ENCODE results near the gene ENTPD1.

Gene ENTPD1

GRCh38 chr10:95809370-95810197 lies 53.6 kb downstream of the ENTPD1 start:
- TF ChIP-seq CTCF (IDR thresholded peaks at IDR 0.05; ENCODE audit: insufficient read depth, low read length, poor library complexity, severe bottlenecking), result no peak
- H3K27me3 ChIP-seq (replicated peaks; ENCODE audit: control insufficient read depth, insufficient read depth, low read length), result no peaks in the 10 kb centered on the region
- peaks cover 3% of the 10 kb centered on the region for H3K36me3 ChIP-seq (ENCODE audit: control insufficient read depth, insufficient read depth, low read length)
- no peak for DNase-seq (ENCODE audit: extremely low read depth, insufficient read length)
- H3K4me3 ChIP-seq (replicated peaks; ENCODE audit: low read depth, low read length), result no peak overlapping the region

GRCh38 chr10:95810198-95810976 lies 54.4 kb downstream of the ENTPD1 start:
- Histone ChIP-seq H3K27me3 (replicated peaks; ENCODE audit: control insufficient read depth, insufficient read depth, low read length) (no peaks in the 10 kb centered on the region), H3K36me3 (ENCODE audit: control insufficient read depth, insufficient read depth, low read length) (peaks cover 3% of the 10 kb centered on the region), H3K4me3 (replicated peaks; ENCODE audit: low read depth, low read length) (no peak overlapping the region)
- no peak for DNase-seq (ENCODE audit: extremely low read depth, insufficient read length)
- TF ChIP-seq CTCF (IDR thresholded peaks at IDR 0.05; ENCODE audit: insufficient read depth, low read length, poor library complexity, severe bottlenecking), result no peak

GRCh38 chr10:95813054-95813685 lies 57.2 kb downstream of the ENTPD1 start:
- DNase-seq (ENCODE audit: extremely low read depth, insufficient read length), result no peak
- no peak overlapping the region for H3K4me3 ChIP-seq (replicated peaks; ENCODE audit: low read depth, low read length)
- TF ChIP-seq CTCF (IDR thresholded peaks at IDR 0.05; ENCODE audit: insufficient read depth, low read length, poor library complexity, severe bottlenecking), result no peak
- H3K27me3 ChIP-seq (replicated peaks; ENCODE audit: control insufficient read depth, insufficient read depth, low read length), result no peaks in the 10 kb centered on the region
- H3K36me3 ChIP-seq (ENCODE audit: control insufficient read depth, insufficient read depth, low read length), result peaks cover 9% of the 10 kb centered on the region

- no peak for DNase-seq (ENCODE audit: extremely low read depth, insufficient read length)
- no peak for TF ChIP-seq CTCF (IDR thresholded peaks at IDR 0.05; ENCODE audit: insufficient read depth, low read length, poor library complexity, severe bottlenecking)
- H3K4me3 ChIP-seq (replicated peaks; ENCODE audit: low read depth, low read length), result no peak overlapping the region
Observed at GRCh38 chr10:95814011-95814727, 58.2 kb downstream of the ENTPD1 start.

GRCh38 chr10:95815133-95815532 lies 59.2 kb downstream of the ENTPD1 start:
- no peak for DNase-seq (ENCODE audit: extremely low read depth, insufficient read length)
- Histone ChIP-seq H3K27me3 (replicated peaks; ENCODE audit: control insufficient read depth, insufficient read depth, low read length) (no peaks in the 10 kb centered on the region), H3K4me3 (replicated peaks; ENCODE audit: low read depth, low read length) (no peak overlapping the region), H3K36me3 (ENCODE audit: control insufficient read depth, insufficient read depth, low read length) (peaks cover 9% of the 10 kb centered on the region)
- no peak for TF ChIP-seq CTCF (IDR thresholded peaks at IDR 0.05; ENCODE audit: insufficient read depth, low read length, poor library complexity, severe bottlenecking)

More at GRCh38 chr10:95814011-95814727, 58.2 kb downstream of the ENTPD1 start:
- peaks cover 9% of the 10 kb centered on the region for H3K36me3 ChIP-seq (ENCODE audit: control insufficient read depth, insufficient read depth, low read length)
- no peaks in the 10 kb centered on the region for H3K27me3 ChIP-seq (replicated peaks; ENCODE audit: control insufficient read depth, insufficient read depth, low read length)
